GM19328 (cell line): ENCODE data around the gene SLC33A1.
A peak's percentile ranks its signal among the peaks of the same experiment; 100 is the strongest.
"Not testable (repeated sequence)": the region's sequence is repeated elsewhere in the genome, so short reads cannot be mapped to it uniquely, and the experiment has no call there.

Experiments
- ATAC-seq: cut with Tn5 transposase; IDR thresholded peaks from one replicate; pipeline ENCODE4 v1.9.1; 2021; ENCODE audit warnings: mild to moderate bottlenecking, moderate library complexity; ENCODE audit not compliant: unreplicated experiment

SLC33A1 gene

DNA sequence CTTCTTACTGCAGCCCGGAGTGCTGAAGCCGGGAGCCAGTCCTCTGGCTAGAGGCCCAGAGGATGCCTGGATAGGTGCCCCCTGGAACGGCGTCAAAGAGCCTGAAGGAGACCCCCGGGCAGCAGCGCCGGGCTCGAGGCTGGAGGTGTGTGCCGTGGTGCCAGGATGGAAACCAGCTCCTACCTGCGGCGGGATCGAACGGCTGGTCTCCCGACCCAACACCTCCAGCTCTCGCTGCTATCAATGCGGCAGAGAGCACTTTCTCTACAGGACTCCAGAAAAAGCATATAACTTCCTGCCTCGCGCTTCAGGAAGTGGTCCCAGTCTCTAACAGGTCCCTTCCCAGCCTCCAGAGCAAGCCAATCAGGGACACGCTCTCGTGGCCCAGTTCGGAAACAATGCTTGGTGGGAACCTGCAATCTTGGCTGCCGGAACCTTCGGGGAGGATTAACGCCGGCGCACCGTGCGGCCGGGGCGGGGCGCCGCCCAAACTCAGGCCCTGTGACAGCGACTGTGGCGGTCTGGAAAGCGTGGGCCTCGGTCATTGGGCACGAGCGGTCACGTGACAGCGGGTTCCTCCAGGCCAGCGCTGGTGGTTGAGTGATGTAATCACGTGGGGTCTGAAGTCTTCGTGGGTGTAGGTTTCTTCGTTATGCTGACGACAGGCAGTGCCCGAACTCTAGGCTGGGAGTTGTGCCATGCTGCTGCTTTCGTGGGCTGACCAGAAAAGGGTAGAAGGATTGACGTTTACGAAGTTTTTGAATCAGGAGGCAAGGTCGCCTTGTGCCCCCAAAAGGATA lies at the start of gene SLC33A1:
SLC33A1 (minus strand) TSS at position 287 of the 800 bp plus-strand sequence. CDS start 430 bp downstream, outside the sequence.
- ATAC-seq = peak; percentile 95

DNA sequence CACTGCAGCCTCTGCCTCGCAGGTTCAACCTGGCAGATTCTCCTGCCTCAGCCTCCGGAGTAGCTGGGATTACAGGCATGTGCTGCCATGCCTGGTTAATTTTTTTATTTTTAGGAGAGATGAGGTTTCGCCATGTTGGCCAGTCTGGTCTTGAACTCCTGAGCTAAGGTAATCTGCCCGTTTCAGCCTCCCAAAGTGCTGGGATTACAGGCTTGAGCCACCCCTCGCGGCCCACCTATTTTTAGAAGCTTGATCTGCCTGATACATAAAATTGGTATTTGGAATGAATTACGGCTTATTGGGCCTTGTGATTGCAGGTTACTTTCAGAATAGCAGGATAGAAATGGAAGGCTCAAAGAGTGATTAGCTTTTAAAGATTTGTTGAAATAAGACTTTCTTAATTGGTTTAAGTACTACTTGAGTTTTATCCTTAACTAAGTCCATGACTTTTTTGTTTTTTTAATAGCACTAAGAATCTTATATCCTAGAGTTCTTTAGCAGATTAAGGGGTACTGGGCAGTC lies 41.2 kb upstream of the SLC33A1 start:
- no peak for ATAC-seq

DNA sequence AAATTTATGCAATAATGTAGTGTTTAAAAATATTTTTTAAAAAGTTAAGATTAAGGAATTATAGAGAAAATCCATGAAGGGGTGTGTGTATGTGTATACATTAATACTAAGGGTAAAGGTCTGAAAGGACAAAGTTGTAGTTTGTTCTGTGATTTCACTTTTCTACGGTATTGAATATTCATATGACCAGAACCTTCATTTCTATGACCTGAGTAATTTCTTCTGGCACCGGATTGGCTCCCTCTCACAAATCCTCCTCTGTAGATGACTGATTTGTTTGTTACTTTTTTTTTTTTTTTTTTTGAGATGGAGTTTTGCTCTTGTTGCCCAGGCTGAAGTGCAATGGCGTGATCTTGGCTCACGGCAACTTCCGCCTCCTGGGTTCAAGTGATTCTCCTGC lies 37.1 kb upstream of the SLC33A1 start:
- no peak for ATAC-seq

DNA sequence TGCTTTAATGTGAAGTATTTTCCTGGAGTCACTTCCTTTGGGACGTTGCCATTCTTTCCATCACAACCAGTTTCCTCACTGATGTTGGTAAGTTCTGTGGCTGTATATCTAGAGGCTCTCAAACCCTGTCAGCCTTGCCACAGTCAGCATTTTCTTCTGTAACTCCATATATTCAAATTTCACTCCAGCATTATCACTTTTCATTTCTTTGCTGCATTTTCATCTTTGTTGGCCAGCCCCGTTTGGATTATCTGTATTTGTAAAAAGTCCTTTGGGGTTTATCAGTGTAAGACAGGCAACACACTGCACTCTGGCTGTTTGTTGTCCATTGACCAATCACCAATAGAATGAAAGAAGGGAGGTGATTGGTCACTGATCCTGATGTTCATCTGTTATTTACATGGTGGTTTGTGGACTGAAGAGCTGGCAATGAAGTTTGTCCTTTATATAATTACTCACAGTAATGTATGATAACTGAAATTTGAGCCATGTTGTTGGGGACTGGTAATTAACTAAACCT lies 36.5 kb upstream of the SLC33A1 start:
- ATAC-seq = peak; percentile 47

DNA sequence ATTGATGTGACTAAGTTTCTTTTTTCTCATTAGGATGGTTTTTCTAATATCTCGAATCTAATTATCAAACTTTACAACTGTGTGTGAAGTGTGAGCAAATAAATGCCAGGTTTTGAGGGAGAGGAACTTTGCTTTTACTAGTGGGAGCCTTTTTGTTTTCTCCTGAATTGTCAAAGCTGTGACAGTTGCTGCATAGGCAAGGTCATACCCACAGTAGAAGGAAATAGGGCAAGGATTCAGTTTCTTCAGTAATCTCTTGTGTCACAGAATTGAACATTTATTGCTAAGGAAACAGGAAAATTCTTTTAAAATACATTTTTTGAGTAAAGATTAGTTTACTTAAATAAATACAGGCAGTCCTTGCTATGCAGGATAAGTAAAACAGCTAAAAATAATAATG lies 35.7 kb upstream of the SLC33A1 start:
- ATAC-seq = no peak

DNA sequence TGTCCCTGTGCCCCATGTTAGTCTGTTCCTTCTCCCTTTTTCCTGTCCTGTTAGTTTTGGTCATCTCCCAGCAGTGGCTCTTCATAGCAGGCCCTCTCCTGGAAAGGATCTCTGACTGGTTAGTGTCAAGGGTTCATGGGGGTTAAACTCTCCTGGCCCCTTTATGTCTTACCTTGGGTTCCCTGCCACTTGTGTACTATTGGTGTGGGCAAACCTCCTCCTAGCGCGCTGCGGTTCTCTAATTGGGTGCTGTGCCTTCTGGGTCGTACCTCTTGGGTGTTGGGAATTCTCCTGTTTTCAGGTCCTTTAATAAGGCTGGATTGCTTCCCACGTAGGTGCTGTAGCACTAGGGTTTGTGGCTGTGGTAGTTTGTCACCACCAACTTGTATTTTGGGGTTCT lies 35.0 kb upstream of the SLC33A1 start:
- no peak for ATAC-seq

DNA sequence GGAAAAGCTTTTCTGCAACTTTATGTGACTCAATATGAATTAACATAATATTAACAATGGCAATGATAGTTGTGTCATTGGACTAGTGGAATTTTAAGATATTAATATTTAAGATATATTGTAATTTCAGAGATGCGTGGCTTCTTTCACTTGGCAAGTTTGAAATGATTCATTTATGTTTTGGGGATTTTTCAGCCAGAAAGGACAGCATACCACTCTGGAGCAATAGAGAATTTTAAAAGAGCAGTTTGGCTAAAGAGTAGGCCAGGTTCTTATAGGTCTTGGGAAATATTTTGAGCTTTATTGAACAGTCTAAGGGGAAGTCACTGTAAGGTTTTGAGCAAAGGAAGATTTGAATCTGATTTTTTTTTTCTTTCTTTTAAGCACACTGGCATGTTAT lies 32.7 kb upstream of the SLC33A1 start:
- no peak for ATAC-seq

DNA sequence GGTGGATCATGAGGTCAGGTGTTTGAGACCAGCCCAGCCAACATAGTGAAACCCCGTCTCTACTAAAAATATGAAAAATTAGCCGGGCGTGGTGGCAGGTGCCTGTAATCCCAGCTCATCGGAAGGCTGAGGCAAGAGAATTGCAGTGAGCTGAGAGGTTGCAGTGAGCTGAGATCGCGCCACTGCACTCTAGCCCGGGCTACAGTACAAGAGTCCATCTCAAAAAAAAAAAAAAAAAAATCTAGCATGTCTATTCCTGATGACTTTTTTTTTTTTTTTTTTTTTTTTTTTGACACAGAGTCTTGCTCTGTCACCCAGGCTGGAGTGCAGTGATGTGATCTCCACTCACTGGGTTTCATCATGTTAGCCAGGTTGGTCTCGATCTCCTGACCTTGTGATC lies 32.1 kb upstream of the SLC33A1 start:
- not testable (repeated sequence) for ATAC-seq

DNA sequence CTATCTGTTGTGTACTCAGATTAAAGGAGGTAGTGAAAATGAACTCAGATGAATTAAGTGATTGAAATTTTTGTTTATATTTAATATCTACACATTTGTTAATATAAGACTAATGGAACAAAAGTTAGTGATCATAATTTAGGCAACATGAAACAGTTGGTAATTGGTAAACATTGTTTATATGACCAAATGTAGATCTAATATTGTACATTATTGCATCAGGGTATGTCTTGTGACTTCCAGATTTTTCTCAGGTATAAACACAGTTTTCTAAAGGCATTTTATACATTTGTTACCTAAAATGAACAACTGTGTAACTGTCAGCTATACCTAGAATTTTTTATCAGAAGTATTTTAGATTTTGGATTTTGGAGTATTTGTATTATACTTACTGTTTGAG lies 31.1 kb upstream of the SLC33A1 start:
- ATAC-seq = no peak

DNA sequence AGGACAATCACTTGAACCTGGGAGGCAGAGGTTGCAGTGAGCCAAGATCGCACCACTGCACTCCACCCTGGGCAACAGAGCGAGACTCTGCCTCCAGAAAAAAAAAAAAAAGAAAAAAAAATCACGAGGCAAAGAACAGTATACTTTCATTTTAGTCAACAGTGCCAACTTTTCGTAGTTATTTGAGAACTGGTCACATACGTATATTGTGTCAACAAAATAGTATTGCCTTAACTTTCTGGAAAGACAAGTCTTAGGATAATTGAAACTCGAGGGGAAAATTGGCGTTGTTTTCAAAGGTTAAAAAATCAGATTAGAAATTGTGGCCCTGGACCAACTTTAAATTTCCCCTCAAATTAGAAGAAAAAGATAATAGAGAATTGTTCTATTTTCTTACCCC lies 30.1 kb upstream of the SLC33A1 start:
- ATAC-seq = no peak

DNA sequence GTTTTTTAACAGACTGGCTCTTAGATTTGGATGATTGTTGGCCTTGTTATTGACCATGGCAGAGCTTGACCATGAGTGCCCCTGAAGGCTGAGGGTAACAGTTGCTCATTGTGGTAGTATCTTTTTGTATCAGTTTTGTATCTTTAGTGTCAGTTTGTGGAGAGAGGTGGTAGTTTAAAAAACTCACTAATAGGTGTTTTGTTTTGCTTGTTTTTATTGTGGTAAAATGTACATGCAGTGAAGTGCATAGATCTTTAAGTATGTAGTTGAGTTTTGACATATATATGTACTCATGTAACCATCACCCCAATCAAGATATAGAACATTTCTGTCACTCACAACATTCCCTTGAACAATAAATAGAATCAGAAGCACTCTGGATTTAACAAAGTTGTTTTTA lies 26.1 kb upstream of the SLC33A1 start:
- no peak for ATAC-seq

DNA sequence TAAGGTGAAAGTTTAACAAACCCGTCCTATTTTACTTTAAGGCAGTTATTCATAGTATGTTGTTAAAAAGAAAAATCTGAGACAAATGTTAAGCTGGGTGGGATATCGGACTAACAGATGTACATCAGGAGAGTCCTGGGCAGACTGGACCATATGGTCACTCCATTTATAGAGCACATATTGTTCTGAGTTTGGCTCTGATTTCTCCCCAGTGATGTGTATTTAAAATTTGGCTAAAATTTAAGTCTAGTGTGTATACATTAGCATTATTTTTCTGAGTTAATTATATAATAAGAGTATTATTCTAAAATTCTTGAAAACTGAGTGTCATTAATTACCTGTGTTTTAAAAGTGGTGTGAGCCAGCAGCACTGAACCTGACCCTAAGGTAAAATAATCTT lies 22.3 kb upstream of the SLC33A1 start:
- no peak for ATAC-seq

DNA sequence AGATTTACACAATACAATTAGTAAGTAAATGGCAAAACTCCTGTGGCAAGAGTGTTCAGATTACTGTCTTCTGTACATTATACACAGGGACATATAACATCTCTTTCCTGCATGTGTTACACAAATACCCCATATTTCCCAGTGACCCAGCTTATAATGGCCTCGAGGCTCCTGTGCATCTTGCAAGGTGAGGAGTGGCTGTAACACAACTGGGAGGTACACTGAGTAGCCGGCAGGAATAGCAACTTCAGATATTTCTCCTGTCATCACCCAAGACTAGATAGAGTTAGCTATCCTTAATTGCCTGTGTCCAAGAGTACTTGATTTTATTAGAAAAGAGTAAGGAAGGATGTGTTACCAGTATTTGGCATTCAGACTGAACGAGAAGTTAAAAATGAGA lies 21.8 kb upstream of the SLC33A1 start:
- no peak for ATAC-seq

DNA sequence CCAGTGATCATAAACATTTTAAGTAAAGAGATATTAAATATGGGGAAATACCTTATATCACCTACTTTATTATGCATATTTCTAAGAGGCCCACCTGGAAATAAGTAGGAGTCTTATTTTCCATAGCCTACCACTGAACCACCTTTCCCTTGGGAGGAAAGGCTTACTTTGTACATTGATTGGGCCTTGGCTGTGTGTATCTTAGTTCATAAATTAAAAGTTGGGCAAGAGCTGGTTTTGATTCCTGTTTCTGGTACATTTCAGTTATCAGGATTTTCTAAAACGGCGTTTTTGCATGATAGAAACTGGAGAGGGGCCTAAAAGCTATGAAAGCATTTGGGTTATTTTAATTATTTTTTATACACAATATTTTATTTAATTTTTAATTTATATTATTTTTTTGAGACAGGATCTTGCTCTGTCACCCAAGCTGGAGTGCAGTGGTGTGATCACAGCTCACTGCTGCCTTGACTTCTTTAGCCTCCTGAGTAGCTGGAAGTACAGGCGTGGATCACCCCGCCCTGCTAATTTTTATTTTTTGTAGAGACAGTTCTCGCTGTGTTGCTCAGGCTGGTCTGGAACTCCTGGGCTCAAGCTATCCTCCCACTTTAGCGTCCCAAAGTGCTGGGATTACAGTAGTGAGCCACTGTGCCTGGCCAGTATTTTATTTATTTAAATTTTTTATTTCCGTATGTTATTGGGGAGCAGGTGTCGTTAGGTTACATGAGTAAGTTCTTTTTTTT lies 18.8 kb upstream of the SLC33A1 start:
- no peak for ATAC-seq

DNA sequence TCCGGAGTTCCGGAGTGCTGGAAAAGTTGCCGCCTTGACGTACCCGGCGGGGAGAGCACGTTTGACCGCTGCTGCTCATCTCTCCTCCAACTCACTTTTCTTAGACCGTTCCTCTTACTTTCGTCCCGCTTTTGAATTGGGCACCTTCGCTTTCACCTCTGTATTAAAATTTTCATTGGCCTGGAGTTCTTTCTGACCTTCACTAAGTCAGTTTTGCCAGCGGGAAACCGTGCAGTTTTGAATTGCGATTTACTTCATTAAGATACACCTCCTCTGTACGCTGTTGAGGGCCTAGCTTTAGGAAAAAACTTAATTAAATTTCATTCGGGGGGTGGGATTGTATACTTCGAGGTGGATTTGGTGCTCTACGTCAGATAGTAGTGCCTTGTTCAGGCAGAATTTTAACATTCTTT lies 17.5 kb upstream of the SLC33A1 start:
- no peak for ATAC-seq

DNA sequence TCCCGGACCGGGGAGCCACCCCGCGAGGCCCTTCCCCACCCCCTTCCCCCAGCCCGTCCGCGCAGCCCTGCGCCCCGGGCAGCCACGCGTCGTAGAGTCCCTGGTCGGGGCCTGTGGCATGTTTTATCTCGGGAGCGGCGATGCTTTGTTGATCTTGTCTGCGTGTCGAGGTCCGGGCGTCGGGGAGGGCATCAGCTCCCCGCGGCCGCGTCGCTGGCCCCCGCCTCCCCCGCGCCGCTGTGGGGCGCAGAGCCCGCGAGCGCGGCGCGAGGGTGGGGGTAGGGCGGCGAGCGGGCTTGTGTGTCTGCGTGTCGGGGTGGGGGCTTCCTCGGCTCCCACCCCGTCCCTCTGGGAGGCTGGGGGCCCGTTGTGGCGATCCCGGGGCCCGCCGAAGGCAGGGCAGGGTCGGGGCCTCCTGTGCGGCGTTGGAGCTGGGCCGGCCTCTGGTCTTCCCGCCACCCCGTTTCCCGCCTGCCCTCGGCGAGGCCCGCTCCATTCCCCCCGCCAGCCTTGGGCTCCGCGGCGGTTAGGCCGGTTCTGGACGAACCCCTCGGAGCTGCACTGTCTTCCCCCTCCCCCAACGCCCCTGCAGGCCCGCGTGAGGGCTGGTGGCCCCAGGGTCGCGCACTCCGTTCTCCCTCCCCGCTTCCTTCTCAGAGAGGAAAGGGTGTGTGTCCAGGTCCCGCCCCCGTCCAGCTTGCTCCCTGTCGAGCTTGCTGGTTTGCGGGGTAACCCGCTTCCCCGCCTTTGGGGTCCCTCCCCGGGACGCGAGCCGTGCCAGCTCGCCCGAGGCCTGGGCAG lies 16.9 kb upstream of the SLC33A1 start:
- peak; percentile 21 for ATAC-seq

DNA sequence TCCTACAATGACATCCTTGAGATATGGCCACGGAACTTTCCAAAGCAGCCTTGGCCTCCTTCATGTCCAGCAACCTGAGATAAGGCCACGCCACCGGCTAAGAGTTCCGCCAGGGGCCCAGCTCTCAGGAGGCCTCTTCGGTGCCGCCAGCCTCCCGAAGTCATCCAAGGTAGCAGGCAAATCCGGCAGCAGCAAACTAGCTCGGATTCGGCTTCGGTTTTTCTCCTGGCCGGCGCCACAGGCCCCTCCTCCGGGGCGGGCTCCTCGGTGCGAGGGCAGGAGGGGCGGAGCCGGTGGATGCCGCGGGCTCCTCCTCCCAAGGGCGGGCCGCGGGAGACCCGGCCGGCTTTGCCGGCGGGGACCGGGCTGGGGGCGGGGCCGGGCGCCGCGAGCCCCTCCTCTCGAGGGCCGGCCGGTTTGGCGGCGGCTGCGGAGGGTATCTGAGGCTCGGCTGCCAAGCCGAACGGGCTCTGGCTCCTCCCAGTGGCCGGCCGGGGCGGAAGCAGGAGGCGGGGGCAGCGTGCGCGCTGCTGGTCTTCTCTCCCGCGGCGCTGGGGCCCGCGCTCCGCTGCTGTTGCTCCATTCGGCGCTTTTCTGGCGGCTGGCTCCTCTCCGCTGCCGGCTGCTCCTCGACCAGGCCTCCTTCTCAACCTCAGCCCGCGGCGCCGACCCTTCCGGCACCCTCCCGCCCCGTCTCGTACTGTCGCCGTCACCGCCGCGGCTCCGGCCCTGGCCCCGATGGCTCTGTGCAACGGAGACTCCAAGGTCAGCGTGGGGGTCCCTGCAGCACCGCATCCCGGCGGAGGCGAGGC lies 16.1 kb upstream of the SLC33A1 start, which contains the start of gene GMPS:
GMPS (plus strand) TSS at position 518 of the 812 bp plus-strand sequence; CDS start at position 739, 221 bp downstream.
- peak; percentile 89 for ATAC-seq

DNA sequence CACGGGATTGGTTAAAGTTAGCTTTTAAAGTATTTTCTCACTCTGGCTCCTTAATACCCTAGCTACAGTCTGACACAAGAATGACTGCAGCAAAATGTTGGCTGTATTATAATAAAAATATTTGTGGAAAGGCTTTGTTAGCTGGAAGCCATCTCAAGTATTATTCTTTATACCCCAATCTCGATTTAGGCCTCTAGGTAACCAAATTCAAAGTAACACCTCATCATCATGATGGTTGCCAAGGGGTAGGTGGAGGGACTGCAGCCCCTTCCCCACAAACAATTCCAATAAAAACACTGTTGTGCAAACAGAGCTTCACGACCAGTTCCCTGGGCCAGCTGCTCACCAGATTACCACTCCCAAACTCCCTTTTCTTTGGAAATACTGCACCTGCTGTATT lies 15.5 kb upstream of the SLC33A1 start:
- ATAC-seq = no peak

DNA sequence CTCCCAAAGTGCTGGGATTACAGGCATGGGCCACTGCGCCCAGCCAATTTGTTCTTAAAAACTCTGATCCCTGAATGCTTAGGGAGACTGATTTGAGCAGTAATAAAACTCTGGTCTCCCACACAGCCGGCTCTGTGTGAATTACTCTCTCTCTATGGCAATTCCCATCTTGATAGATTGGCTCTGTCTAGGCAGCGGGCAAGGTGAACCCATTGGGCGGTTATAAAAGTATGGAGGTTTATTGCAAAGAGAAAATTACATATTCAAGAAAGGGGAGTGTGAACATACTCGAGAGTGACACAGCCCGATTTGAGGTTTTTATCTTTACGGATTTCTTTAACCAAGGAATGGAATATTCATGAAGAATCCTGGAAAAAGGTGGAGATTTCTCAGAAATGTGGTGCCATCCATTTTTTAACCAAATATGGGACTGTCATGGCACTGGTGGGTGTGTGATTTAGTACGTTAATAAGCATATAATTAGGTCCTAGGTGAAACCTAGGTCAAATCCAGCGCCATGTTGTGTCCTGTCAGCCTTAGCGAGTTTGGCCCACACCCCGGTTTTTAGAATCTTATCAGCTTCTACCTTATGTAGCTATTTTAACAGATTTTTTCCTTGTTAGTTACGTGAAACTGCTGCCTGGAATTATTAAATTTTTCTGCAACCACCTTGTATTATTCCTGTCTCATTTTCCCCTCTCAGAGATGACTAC lies 9.0 kb upstream of the SLC33A1 start:
- no peak for ATAC-seq
